GM19328 (cell line): Measurements from ENCODE around the gene SEPTIN2.
"Not testable (repeated sequence)": the region's sequence is repeated elsewhere in the genome, so short reads cannot be mapped to it uniquely, and the experiment has no call there.

Experiments
- ATAC-seq: cut with Tn5 transposase; IDR thresholded peaks from one replicate; pipeline ENCODE4 v1.9.1; 2021; ENCODE audit warnings: mild to moderate bottlenecking, moderate library complexity; ENCODE audit not compliant: unreplicated experiment

SEPTIN2 gene

GRCh38 chr2:241379481-241380480 lies 64.1 kb downstream of the SEPTIN2 start:
- ATAC-seq: no peak

GRCh38 chr2:241381872-241382271 lies 66.1 kb downstream of the SEPTIN2 start:
- no peak for ATAC-seq

GRCh38 chr2:241385450-241385849 lies 69.7 kb downstream of the SEPTIN2 start:
- ATAC-seq: not testable (repeated sequence)

- ATAC-seq: no peak
These were observed 70.8 kb downstream of the SEPTIN2 start for GRCh38 chr2:241386519-241386918.

- ATAC-seq: no peak
These were observed 74.0 kb downstream of the SEPTIN2 start for GRCh38 chr2:241389697-241390096.

- no peak for ATAC-seq
These were observed 74.8 kb downstream of the SEPTIN2 start for GRCh38 chr2:241390301-241391206.

GRCh38 chr2:241391892-241392665 lies 76.4 kb downstream of the SEPTIN2 start:
- ATAC-seq: no peak

- ATAC-seq: not testable (repeated sequence)
These were observed 77.0 kb downstream of the SEPTIN2 start for GRCh38 chr2:241392753-241393152.

GRCh38 chr2:241393524-241394196 lies 77.9 kb downstream of the SEPTIN2 start:
- ATAC-seq: no peak

- ATAC-seq: not testable (repeated sequence)
These were observed 81.1 kb downstream of the SEPTIN2 start for GRCh38 chr2:241396809-241397208.

GRCh38 chr2:241399941-241400922 lies 84.5 kb downstream of the SEPTIN2 start:
- ATAC-seq: no peak
